T follicular helper cell (primary cell): Measurements from ENCODE around the gene PATE2.

Experiments
- DNase-seq: peaks from one replicate; pipeline ENCODE4 v3.0.0-alpha.2; 2020; ENCODE audit warnings: low read depth
- total RNA-seq, 2 experiments: gene quantifications; one replicate each; lab custom pipeline; 2026; lab: John Stamatoyannopoulos, UW

Gene PATE2
- 0 reads per million in 2 experiments for total RNA-seq

DNA sequence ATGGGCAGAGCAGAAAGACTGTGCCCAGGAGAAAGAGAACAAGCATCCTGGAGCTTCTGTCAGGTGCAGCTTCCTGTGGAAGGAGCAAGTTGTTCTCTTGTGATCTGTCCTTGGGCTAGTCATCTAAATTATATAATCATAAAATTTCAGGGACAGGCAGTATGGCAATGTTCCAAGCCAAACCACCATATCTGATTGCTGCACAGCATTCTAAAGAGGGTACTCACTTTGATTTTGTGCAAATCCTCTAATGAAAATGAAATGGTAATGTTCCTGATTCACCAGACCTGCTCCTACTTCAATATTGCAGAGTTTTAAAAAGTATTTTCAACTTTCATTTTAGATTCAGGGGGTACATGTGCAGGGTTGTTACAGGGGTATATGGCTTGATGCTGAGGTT lies at the start of gene PATE2:
TSS of gene PATE2 (minus strand) at position 101 of the 400 bp plus-strand sequence. CDS start at position 46, 55 bp downstream.
- no peak for DNase-seq

DNA sequence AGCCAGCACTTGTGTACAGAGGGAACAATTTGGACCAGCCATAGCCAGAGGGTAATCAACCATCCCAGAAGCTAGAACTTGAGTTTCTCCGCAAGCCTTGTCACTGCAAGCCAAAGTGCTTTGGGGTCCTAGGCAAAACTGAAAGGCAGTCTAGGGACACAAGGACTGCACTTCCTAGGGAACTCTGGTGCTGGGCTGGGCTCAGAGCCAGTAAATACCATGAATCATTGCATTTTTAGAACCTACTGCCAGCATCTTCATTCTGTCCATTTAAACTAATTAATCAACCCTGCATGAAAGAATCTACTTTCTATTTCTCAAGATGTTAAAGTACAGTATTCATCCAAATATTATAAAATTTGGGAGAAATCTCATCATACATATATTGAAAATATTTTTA lies 29.3 kb upstream of the PATE2 start:
- no peak for DNase-seq

DNA sequence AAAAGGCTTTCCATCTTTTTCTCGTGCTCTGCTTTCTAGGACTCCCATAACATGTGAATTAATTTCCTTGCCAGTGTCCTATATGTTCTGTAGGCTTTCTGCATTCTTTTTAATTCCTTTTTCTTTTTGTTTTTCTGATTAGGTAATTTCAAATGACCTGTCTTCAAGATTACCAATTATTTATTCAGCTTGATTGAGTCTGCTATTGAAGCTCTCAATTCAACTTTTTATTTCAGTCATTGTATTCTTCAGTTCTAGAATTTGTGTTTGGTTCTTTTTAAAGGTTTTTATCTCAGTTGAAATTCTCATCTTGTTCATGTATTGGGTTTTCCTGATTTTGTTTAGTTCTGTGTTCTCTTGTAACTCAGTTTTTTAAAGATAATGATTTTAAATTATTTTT lies 23.8 kb upstream of the PATE2 start:
- no peak for DNase-seq

DNA sequence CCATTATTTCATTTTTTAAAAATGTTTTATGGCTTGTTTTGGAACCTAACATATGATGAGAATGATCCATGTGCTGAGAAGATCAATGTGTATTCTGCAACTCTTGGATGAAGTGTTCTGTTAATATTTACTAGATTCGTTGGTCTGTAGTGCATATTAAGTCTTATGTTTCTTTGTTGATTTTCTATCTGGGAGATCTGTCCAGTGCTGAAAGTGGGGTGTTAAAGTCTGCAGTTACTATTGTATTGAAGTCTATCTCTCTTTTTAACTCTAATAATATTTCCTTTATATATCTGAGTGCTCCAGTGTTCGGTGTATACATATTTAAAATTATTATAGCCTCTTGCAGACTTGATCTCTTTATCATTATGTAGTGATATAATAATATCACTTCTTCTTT lies 21.2 kb upstream of the PATE2 start:
- DNase-seq, result no peak

DNA sequence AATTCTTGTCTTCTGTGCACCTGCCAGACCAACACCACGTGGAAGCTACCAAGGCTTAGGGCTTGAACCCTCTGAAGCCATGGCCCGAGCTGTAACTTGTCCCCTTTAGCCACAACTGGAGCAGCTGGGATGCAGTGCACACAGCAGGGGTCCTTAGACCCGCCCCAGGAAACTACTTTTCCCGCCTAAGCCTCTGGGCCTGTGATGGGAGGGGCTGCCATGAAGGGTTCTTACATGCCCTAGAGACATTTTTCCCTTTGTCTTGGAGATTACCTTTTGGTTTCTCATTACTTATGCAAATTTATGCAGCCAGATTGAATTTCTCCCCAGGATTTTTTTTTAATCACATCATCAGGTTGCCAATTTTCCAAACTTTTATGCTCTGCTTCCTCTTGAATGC lies 19.0 kb upstream of the PATE2 start:
- no peak for DNase-seq

DNA sequence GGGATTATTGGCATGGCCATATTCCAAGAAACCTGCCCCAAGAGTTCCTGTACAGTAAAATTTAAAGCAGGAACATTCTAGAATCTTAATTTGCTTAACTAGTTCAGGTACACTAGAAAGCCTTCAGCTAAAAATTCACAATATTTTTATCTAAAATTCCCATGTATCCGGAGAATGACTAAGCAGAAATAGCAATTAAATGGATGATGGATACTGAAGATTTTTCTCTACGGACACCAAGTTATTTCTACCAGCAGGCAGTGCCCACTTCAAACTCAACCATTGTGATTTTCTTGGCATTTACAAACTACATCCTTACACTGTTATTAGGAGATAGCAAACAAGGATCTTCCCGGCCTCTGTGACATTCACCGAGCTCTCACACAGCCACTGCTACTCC lies 12.2 kb upstream of the PATE2 start:
- no peak for DNase-seq

DNA sequence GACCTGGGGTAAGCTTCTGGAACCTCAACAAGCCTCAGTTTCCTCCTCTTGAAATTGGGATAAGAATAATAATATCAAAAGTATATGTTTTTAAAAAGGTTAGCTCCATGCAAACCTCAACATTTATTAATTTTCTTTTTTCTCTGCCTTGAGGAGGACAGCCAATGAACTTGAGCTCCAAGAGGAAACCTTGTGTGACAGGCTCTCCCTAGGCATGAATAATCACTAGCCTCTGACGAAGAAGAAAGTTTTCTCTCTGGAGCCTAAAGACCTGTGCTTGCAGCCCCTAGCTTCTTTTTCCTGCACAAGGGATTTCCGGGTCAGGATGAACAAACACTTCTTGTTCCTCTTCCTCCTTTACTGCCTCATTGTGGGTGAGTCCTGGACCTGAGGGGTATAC lies 9.2 kb upstream of the PATE2 start, which contains the start of gene PATE3:
TSS of gene PATE3 (plus strand) at position 301 of the 400 bp plus-strand sequence. CDS start at position 326, 25 bp downstream.
- no peak for DNase-seq

DNA sequence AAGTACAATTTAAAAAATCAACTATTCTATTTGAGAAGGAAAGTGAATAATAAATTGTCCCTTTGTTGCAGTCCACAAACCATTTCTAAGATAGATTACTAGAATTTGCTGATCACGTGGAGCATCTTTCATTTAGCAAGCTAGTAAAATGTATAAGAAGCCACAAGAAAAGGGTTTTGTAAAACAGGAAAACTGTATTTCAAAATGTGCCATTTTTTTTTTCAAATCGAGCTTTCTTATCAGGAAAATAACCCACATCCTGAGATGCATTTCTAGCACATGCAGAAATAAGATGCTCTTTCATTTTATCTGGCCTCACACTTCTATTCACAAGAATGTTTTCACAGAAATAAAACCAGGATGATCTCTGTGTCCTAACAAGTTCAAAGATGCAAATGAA lies 6.0 kb upstream of the PATE2 start:
- DNase-seq, result no peak

DNA sequence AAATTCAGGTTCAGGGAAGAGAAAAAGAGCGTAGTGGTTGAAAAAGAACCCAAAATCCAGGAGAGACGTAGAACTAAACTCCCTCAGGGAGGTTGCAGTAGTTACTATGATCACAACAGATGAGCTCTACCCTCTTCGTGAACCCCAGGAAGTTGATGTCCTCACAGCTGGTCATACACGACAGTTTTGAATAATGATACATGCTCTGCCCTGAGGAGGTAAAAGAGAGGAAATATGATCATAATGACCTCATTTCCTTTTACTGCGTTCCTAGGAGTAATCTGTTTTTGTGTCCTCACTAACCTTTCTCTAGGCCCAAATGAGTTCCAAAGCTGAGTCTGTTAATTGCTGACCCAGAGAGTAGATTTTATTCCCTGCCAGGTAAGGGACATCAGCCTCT lies 1.3 kb downstream of the PATE2 start:
- no peak for DNase-seq

DNA sequence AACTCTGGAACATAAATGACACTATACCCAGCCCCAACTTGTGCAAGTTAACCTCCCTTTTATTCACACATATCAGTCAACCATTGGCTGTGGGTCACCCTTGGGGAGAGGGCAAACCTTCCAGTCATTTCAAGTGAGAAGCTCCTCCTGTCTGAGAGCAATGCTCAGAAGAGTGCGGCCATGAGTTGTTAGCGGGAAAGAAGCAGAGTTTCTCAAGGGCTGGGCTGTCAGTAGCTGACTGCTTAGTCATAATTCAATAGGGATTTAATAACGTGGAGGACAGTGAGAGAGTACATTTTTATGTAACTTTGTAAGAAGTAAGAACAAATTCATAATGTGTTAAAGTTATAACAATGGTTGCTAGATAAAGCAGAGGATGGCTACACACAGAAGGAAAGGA lies 5.1 kb downstream of the PATE2 start:
- no peak for DNase-seq

DNA sequence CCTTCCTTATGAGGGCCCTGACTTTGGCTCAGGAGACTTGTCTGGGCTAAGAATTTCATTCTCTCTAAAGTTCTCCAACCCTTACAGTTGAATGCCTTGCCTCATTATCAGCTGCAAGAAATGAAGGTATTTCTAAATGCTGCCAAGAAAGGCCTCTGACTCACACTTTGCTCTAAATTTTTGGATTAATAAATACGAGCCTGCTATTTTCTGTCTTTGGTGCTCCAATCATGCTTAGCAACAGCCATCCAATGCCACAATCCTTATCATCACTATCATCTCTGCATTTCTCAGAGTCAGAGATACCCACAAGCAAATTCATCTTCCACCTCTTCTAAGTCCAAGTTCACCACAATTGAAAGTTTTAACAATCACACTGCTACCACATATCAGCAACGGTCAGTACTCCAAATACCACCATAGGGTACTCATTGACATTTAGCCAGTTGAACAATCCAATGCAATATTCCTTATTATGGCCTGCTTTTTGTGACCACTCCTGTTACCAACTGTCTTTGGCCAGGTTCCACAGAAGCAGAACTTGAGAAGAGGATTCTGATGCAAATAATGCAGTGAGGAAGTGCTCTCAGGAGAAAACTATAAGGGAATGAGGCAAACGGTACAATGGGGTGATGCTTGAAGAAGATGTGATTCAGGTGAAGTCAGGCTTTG lies 5.7 kb downstream of the PATE2 start:
- no peak for DNase-seq

DNA sequence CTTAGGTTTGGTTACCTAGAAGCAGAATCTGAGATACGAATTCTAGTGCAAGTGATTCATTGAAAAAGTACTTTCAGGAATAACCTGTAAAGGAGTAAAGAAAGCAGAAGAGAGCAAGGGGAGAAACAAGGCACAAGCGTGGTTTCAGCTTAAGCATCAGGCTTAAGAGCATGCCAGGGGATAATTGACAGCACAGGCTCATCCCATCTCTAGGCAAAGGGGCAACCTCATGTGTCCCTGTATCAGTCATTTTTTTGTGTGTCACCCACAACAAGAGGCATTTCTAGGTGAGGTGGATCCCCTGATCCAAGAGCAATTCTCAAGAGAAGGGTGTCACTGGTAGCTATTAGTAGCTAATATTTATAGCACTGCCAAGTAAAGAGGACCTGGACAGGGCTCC lies 8.0 kb downstream of the PATE2 start:
- DNase-seq, result no peak

DNA sequence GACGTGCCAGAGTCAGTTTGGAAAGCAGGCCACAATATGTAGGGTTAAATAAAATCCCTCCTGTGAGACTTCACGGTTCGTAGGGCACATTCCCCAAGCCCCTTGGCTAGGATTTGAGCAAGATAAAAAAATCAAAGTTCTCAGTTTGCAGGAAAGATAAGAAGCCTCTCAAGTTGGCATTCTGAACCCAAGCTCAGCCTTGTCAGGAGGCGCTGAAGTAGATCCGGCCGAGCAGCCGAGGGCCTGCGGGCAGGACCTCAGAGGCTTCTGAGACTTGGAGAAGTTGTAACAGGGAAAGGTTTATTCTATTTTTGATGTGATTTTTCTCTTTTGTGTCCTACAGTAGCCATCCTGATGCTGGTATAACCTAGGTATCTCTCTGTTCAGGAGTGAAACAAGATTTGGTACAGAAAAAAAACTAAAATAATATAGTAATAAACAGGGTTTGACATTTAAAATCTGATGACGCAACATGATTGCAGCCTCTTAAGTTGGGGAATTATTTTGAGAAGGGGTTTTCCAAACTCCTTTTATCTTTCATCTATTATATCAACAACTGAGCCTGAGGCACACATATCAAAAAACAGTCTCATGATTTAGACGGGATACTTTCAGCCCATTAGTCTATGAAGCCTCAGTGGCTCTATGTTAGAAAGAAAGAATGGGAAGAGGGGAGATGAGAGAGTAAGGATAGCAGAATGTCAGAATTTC lies 10.1 kb downstream of the PATE2 start:
- DNase-seq, result no peak

DNA sequence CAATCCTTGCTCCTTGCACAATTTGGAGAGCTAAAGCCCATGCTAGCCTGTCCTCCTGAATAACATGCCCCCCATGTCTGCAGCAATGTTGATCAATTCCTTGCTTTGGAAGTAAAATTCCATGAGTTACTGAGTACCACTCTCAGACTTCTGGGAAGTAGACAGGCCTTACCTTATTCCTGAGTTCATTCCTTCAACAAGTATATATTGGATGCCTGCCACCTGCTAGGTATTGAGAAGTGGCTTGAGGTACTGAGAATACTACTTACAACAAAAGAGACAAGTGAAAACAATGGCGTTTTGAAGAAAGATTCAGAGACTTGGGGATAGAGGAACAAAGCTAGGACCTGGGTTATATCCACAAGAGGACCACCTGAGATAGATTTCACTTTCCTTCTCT lies 12.4 kb downstream of the PATE2 start:
- DNase-seq, result no peak

DNA sequence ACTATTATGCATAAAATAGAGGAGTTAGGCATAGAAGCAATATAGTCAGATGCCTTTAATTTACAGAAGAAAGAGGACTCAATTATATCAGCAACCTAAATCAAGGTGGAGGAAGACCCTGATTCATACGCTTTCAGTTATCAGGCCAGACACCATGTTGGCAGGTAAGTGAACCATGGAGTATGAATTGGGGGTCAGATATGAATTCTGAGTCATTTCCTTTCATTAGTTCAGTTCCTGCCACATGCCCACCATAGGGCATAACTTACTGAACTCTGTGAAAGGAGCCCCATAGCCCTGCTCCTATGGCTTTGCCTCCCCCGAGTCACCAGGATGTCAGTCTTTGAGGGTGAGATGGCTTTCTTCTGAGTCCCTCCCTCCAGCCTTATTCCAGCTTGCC lies 15.1 kb downstream of the PATE2 start:
- no peak for DNase-seq

DNA sequence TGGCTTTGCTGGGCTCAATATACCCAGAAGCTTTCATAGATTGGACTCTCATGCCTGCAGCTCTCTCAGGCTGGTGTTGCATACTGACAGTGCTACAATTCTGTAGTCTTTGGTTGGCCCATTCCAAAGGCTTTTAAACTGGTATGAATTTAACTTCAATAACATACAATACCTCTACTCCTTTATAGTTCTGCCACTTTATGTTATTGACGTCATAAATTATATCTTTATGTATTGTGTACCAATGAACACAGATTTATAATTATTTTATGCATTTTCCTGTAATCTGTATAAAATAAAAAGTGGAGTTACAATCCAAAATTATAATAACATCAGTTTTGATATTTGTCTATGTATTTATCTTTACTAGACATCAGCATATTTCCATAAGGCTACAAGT lies 16.2 kb downstream of the PATE2 start:
- no peak for DNase-seq

DNA sequence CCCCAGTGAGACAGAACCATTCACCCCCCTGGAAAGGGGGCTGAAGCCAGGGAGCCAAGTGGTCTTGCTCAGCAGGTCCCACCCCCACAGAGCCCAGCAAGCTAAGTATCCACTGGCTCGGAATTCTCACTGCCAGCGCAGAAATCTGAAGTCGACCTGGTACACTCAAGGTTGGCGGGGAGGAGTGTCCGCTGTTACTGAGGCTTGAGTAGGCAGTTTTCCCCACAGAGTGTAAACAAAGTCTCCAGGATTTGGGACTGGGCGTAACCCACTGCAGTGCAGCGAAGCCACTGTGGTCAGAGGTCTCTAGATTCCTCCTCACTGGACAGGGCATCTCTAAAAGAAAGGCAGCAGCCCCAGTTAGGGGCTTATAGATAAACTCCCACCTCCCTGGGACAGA lies 22.6 kb downstream of the PATE2 start:
- DNase-seq, result no peak

DNA sequence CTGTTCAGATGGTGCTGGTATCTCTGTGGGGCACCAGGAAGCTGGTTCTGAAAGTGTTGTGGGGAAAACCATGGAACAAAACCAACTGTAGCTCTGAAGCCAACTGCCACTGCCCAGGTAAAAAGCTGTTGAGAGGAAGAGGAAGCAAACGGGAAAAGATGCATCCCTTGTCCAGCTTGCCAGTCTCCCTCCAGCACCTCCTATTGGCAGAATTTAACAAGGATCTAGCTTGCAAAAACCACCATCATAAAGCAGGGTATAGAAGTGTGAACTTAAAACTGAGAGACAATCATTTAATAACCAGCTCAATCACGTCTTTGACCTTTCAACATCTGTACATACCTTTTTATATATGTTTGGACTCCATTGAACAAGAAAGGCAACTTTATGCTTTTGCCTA lies 28.0 kb downstream of the PATE2 start:
- no peak for DNase-seq

DNA sequence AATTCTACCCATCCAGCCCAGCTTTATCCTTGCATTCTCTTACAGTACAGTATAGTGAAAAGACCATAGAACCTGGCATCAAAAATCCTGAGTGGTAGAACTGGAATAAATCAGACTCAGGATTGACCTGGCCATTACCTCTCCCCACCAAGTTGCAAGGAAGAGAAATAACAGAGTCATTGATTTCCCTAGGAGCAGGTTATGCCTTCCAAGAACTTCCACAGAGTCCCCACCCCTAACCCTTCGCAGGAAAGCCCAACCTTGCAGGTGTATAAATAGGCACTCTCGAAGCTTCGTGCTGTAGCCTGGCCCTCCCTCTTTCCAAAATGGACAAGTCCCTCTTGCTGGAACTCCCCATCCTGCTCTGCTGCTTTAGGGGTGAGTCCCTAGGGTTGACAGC lies 32.6 kb downstream of the PATE2 start, which contains the start of gene PATE1:
TSS of gene PATE1 (plus strand) at position 301 of the 400 bp plus-strand sequence. CDS start at position 327, 26 bp downstream.
- no peak for DNase-seq

DNA sequence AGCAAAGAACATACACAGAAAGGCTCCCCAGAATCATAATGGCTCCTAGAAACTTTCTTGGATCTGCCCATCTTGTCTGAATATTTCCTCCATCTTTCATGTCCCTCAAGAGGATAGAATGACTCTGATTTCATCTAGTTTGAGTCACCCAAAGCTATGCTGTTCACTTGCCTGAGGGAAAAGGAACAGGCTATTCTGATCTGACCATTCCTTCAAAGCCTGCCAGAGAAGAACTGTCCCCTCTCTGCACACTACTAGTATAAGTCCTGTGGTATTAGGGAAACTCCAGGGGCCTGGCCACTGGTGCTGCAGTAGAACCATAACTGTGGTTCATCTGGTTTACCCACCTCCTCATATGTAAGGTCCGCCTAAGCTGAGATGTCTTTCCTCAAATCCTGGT lies 34.9 kb downstream of the PATE2 start:
- DNase-seq, result no peak

DNA sequence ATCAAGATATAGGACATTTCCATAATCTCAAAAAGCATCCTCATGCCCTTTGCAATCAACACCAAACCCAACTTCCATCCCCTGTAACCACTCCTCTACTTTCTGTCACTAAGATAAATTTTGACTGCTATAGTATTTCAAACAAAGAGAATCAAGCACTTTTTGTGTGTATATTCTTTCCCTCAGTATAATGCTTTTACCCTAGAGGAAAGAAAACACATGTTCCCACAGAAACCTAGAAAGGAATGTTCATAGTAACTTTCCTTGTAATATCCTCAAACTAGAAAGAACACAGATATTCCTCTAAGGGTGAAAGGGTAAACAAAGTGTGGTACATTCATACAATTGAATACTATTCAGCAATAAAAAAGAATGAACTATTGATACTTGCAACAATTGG lies 38.0 kb downstream of the PATE2 start:
- DNase-seq, result no peak

DNA sequence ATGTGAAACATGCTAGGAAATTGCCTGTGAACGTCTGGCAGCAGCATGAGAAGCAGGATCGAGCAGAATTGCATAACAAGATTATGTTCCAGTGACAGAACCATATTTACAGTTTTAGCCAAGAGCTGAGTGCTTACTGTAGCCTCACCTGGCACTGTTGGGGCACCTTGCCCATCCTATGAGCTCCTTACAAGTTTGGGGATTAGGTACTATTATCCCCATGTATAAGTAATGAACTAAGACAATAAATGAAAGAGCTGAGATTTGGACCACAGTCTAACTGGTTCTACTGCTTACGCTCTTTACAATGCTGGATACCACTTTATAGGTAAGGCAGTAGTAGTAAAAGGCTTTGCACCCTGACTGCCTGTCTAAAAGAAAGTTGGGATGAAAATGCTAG lies 49.7 kb downstream of the PATE2 start:
- no peak for DNase-seq
